HL-60 (cell line): ENCODE data around the gene TMEM184A.

Experiments used
- POLR2AphosphoS5 ChIP-seq: IDR thresholded peaks from 2 replicates; pipeline ENCODE4 v1.6.1; 2012; ENCODE audit warnings: low read depth
- TF ChIP-seq, protein P1 (sequence below): IDR thresholded peaks from one replicate; pipeline ENCODE4 v1.5.1; 2011; ENCODE audit warnings: low read length, control low read depth, inconsistent platforms; ENCODE audit not compliant: insufficient read depth
- TF ChIP-seq, protein P2 (sequence below): IDR thresholded peaks from 2 replicates; pipeline ENCODE4 v1.6.1; 2012; ENCODE audit warnings: low read depth; ENCODE audit not compliant: insufficient replicate concordance

DNA sequence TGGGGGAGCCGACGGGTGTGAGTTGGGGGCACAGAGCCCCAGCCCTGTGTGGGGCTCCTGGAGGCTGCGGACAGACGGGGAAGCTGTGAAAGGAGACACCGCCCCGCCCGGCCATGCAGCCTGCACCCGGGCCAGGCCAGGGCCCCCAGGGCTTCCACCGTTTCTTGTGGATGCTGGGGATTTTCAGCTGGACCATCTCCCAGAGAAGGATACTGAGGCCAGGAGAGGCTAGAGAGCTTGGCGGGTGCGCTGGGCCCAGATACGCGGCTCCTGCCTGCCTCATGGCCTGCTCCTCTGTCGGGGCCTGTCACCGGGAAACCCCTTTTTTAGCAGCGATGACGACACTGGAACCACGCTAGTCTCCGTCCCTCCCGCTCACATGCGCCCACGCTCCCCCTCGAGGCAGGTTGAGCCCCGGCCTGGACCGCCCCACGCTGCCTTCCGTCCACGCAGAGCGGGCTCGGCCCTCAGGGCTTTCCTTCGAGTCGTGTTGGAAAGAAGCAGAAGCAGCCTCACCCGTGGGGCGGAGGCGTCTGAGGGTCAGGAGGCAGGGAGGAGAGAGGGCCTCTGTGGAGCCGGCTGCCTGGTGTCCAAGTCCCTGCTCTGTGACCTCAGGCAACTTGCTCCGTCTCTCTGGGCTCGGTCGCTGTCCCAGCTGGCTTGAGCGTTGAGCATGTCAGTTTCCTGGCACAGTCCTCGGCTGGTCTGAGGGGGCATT, 11.7 kb downstream of the TMEM184A start:
- TF ChIP-seq, protein P1, sequence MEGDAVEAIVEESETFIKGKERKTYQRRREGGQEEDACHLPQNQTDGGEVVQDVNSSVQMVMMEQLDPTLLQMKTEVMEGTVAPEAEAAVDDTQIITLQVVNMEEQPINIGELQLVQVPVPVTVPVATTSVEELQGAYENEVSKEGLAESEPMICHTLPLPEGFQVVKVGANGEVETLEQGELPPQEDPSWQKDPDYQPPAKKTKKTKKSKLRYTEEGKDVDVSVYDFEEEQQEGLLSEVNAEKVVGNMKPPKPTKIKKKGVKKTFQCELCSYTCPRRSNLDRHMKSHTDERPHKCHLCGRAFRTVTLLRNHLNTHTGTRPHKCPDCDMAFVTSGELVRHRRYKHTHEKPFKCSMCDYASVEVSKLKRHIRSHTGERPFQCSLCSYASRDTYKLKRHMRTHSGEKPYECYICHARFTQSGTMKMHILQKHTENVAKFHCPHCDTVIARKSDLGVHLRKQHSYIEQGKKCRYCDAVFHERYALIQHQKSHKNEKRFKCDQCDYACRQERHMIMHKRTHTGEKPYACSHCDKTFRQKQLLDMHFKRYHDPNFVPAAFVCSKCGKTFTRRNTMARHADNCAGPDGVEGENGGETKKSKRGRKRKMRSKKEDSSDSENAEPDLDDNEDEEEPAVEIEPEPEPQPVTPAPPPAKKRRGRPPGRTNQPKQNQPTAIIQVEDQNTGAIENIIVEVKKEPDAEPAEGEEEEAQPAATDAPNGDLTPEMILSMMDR = no peak
- peak; percentile 13; the same call in 1 of the 2 replicates for TF ChIP-seq POLR2AphosphoS5
- TF ChIP-seq, protein P2, sequence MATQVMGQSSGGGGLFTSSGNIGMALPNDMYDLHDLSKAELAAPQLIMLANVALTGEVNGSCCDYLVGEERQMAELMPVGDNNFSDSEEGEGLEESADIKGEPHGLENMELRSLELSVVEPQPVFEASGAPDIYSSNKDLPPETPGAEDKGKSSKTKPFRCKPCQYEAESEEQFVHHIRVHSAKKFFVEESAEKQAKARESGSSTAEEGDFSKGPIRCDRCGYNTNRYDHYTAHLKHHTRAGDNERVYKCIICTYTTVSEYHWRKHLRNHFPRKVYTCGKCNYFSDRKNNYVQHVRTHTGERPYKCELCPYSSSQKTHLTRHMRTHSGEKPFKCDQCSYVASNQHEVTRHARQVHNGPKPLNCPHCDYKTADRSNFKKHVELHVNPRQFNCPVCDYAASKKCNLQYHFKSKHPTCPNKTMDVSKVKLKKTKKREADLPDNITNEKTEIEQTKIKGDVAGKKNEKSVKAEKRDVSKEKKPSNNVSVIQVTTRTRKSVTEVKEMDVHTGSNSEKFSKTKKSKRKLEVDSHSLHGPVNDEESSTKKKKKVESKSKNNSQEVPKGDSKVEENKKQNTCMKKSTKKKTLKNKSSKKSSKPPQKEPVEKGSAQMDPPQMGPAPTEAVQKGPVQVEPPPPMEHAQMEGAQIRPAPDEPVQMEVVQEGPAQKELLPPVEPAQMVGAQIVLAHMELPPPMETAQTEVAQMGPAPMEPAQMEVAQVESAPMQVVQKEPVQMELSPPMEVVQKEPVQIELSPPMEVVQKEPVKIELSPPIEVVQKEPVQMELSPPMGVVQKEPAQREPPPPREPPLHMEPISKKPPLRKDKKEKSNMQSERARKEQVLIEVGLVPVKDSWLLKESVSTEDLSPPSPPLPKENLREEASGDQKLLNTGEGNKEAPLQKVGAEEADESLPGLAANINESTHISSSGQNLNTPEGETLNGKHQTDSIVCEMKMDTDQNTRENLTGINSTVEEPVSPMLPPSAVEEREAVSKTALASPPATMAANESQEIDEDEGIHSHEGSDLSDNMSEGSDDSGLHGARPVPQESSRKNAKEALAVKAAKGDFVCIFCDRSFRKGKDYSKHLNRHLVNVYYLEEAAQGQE = no peak
